Measurements from ENCODE around the gene PPL. TPM values are rescaled to one million over a fixed set of nuclear protein-coding genes. Genes with fewer than 3 reads are reported as not detected.
A peak's percentile ranks its signal among the peaks of the same experiment; 100 is the strongest.

PPL gene
- total RNA-seq, 1 experiment from 2014 or later: 56.4 TPM

DNA sequence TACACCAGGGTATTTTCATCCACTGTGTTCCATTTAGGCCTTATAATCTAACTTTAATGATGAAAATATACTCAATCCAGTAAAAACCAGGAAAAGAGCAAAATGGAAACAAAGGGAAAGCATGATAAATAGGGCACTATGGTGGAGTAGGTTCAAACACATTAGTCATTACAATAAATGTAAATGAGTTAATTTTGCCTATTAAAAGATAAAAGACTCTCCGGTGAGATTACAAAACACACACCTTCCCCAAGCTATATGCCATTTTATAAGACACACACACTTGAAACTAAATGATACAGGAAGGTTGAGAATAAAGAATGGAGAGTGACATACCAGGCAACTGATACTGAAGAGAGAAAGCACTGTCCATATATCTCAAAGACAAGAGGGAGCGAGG is 10.0 kb downstream of the PPL start:
- H3K27me3 ChIP-seq (ENCODE audit: insufficient read depth, low read length): no peaks in the 10 kb centered on the region
- H3K9ac ChIP-seq (ENCODE audit: low read length): no peak overlapping the region
- no peaks in the 10 kb centered on the region for H3K9me2 ChIP-seq (ENCODE audit: insufficient read depth)
- no peaks in the 10 kb centered on the region; the same call in 1 of the 2 replicates for H3K79me2 ChIP-seq (ENCODE audit: insufficient read depth, low read length)
- ChIA-PET CTCF (no interaction called here), RAD21 (ENCODE audit: low non-redundant PET in 1 of 2, low total read pairs in 2 of 2, uncharacterized antibody in 2 of 2, unreplicated experiment in 2 of 2) (interaction anchor here in 1 of 2 experiments (0.7 kb wide), 1 partner anchor 42 kb away, joined by 3 read pairs; no protein-coding TSS in a partner anchor), POLR2A (no interaction called here)
- no TSS peak for BruUV-seq (replicated peaks)
- no peak overlapping the region for H3K4me2 ChIP-seq (ENCODE audit: low read length)
- no peak for ATAC-seq
- H4K20me1 ChIP-seq (ENCODE audit: insufficient read depth): no peaks in the 10 kb centered on the region
- no peak for DNase-seq (ENCODE audit: low read depth, low spot score)
- H3K4me3 ChIP-seq (replicated peaks in 1 of 2; ENCODE audit: low read depth in 1 of 2, low read length in 2 of 2): no peak overlapping the region
- no peak overlapping the region for H3K27ac ChIP-seq (ENCODE audit: low read depth, low read length)
- H3K9me3 ChIP-seq (ENCODE audit: control insufficient read depth in 1 of 2, insufficient read depth in 1 of 2, low read depth in 1 of 2, low read length in 2 of 2): peaks cover 4 to 13% of the 10 kb centered on the region in 2 experiments; a peak in 2 of 4 replicates
- peaks cover 7 to 22% of the 10 kb centered on the region in 2 experiments; a peak in 3 of 4 replicates for H3K4me1 ChIP-seq (ENCODE audit: control insufficient read depth in 1 of 2, insufficient read depth in 2 of 2, low read length in 2 of 2)
- peaks cover 0 to 13% of the 10 kb centered on the region in 2 experiments; a peak in 1 of 4 replicates for H3K36me3 ChIP-seq (ENCODE audit: control insufficient read depth in 1 of 2, insufficient read depth in 2 of 2, low read length in 2 of 2)
- 0 out of 2 replicates have a peak, but pooled peaks have one; percentile 10 for TF ChIP-seq CBX3 (IDR thresholded peaks at IDR 0.05; ENCODE audit: low read depth)
- TF ChIP-seq, protein P1, sequence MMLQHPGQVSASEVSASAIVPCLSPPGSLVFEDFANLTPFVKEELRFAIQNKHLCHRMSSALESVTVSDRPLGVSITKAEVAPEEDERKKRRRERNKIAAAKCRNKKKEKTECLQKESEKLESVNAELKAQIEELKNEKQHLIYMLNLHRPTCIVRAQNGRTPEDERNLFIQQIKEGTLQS (IDR thresholded peaks at IDR 0.05): no peak
- no peak for TF ChIP-seq ZNF274 (IDR thresholded peaks at IDR 0.05; ENCODE audit: low read depth, low read length)
- H2AFZ ChIP-seq (ENCODE audit: low read depth, low read length, poor library complexity, severe bottlenecking): no peak overlapping the region
- intact Hi-C loops (cut with micrococcal nuclease): no loop called here

DNA sequence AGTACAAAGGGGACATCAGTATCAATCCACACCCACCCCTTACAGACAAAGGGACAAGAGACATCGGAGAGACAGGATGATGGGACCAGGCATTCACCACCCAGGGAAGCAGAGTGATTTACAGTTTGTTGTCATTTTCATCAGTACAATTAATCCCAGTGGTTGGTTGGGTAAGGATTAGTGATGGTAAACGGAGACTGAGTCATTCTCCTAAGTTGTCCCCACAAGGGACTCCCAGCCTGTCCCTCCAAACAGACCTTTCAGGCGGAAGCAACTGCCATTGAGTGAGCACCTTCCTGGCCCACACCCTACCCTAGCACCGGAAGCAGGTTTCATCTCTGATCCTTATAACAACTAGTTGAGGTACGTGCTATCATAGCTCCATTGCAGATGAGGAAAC is 11.2 kb downstream of the PPL start:
- Histone ChIP-seq H3K9me2 (ENCODE audit: insufficient read depth) (no peaks in the 10 kb centered on the region), H3K4me1 (ENCODE audit: control insufficient read depth in 1 of 2, insufficient read depth in 2 of 2, low read length in 2 of 2) (peaks cover 7 to 22% of the 10 kb centered on the region in 2 experiments; a peak in 3 of 4 replicates), H3K4me3 (replicated peaks in 1 of 2; ENCODE audit: low read depth in 1 of 2, low read length in 2 of 2) (no peak overlapping the region), H3K9me3 (ENCODE audit: control insufficient read depth in 1 of 2, insufficient read depth in 1 of 2, low read depth in 1 of 2, low read length in 2 of 2) (peaks cover 4 to 13% of the 10 kb centered on the region in 2 experiments; a peak in 2 of 4 replicates), H2AFZ (ENCODE audit: low read depth, low read length, poor library complexity, severe bottlenecking) (no peak overlapping the region), H3K79me2 (ENCODE audit: insufficient read depth, low read length) (no peaks in the 10 kb centered on the region; the same call in 1 of the 2 replicates), H3K27ac (ENCODE audit: low read depth, low read length) (no peak overlapping the region), H4K20me1 (ENCODE audit: insufficient read depth) (no peaks in the 10 kb centered on the region), H3K9ac (ENCODE audit: low read length) (no peak overlapping the region), H3K27me3 (ENCODE audit: insufficient read depth, low read length) (no peaks in the 10 kb centered on the region), H3K36me3 (ENCODE audit: control insufficient read depth in 1 of 2, insufficient read depth in 2 of 2, low read length in 2 of 2) (peaks cover 0 to 13% of the 10 kb centered on the region in 2 experiments; a peak in 1 of 4 replicates), H3K4me2 (ENCODE audit: low read length) (peak overlapping the region; percentile 22; the same call in 1 of the 2 replicates)
- BruUV-seq (replicated peaks): no TSS peak
- ATAC-seq: no peak
- ChIA-PET CTCF (no interaction called here), POLR2A (no interaction called here), RAD21 (ENCODE audit: low non-redundant PET in 1 of 2, low total read pairs in 2 of 2, uncharacterized antibody in 2 of 2, unreplicated experiment in 2 of 2) (no interaction called here)
- intact Hi-C loops (cut with micrococcal nuclease): no loop called here
- DNase-seq (ENCODE audit: low read depth, low spot score): no peak
- TF ChIP-seq, protein P2, sequence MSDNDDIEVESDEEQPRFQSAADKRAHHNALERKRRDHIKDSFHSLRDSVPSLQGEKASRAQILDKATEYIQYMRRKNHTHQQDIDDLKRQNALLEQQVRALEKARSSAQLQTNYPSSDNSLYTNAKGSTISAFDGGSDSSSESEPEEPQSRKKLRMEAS (IDR thresholded peaks at IDR 0.05): no peak
